Thymus (tissue), 11 donors: ENCODE data around the gene IPO4. TPM values are rescaled to one million over a fixed set of nuclear protein-coding genes. Genes with fewer than 3 reads are reported as not detected.
"Not testable (repeated sequence)": the region's sequence is repeated elsewhere in the genome, so short reads cannot be mapped to it uniquely, and the experiment has no call there.

Experiments
- DNase-seq, 9 donors: peaks; one replicate each; pipeline ENCODE4 v3.0.0-alpha.2; 2013; ENCODE audit warnings: low spot score in 9 of 9, low read depth in 6 of 9, missing footprints in 1 of 9
- H3K27ac ChIP-seq, 2 donors: one replicate each; pipeline ENCODE4 v1.5.1; 2013; ENCODE audit warnings: control low read depth in 1 of 2, low read depth in 1 of 2, low read length in 1 of 2, mild to moderate bottlenecking in 1 of 2, moderate library complexity in 1 of 2
- H3K27me3 ChIP-seq, 2 donors: one replicate each; pipeline ENCODE4 v1.5.1; 2013; ENCODE audit warnings: low read length in 1 of 2; ENCODE audit not compliant: control insufficient read depth in 2 of 2, insufficient read depth in 1 of 2
- H3K36me3 ChIP-seq, 2 donors: one replicate each; pipeline ENCODE4 v1.5.1; 2013; ENCODE audit warnings: low read length in 1 of 2, mild to moderate bottlenecking in 1 of 2, moderate library complexity in 1 of 2; ENCODE audit not compliant: control insufficient read depth in 2 of 2, insufficient read depth in 2 of 2
- H3K4me1 ChIP-seq, 2 donors: one replicate each; pipeline ENCODE4 v1.5.1; 2013; ENCODE audit warnings: low read length in 2 of 2; ENCODE audit not compliant: control insufficient read depth in 2 of 2, insufficient read depth in 2 of 2
- H3K4me3 ChIP-seq, 2 donors: one replicate each; pipeline ENCODE4 v1.5.1; 2013; ENCODE audit warnings: low read length in 2 of 2, control low read depth in 1 of 2, mild to moderate bottlenecking in 1 of 2
- H3K9me3 ChIP-seq, 2 donors: one replicate each; pipeline ENCODE4 v1.5.1; 2013; ENCODE audit warnings: low read length in 1 of 2, mild to moderate bottlenecking in 1 of 2; ENCODE audit not compliant: control insufficient read depth in 2 of 2, insufficient read depth in 1 of 2
- WGBS: extraction: QIAGEN DNeasy Blood & Tissue Kit; methylation state at CpG from one replicate; pipeline ENCODE4 v1.1.7; 2013; 5-methylcytosine and 5-hydroxymethylcytosine counted together
- polyA plus RNA-seq: library from polyadenylated mRNA; stranded (reverse); fragments of 200-250 nt; gene quantifications from one replicate; pipeline ENCODE4 v1.2.3, GENCODE V29; 2013
- total RNA-seq: library from RNA; stranded (reverse); fragments of 120-200 nt; gene quantifications from one replicate; pipeline ENCODE4 v1.2.4, GENCODE V29; 2013
- donor health status: healthy.

Gene IPO4
- total and polyA plus RNA-seq, 2 donors, result 12.1 to 19.3 TPM

DNA sequence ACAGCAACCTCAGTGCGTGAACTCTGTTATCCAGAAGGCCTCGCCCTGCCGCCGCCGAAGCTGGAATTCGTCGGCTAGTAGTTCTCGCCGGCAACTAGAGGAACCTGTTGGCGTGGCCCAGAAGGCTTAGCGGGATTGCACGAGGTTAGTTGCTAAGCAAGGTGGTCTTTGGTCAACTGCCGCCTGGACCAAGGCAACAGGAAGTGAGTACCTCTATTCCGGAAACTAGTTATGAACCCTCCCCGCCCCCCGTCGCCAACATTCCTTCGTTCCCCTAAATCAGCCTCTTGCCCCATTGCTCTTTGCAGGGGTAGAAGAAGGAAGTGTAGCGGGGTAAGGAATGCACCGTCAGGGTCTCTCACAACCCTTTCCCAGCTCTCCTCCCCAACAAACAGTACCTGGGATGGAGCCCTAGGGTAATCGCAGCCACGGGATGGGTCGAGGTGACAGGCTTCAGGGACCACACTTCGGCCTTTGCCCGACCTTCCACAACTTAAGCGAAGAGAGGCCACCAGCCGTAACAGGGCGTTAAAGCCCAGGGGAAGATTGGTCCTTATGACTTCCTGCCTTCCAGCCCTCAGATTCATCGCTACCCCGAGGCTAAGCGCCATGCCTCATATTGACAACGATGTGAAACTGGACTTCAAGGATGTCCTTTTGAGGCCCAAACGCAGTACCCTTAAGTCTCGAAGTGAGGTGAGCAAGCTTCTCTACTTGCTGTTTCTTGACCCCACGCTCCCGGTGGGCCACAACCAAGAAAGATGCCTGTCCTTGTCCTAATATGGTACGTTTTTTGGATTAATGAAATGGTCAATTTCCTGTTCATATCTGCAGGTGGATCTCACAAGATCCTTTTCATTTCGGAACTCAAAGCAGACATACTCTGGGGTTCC is 44.3 kb upstream of the IPO4 start, which contains the start of gene GMPR2:
GMPR2 (plus strand) TSS at position 285 of the 893 bp plus-strand sequence; CDS start at position 610, 325 bp downstream.
- Histone ChIP-seq H3K27ac (peak within 1 kb of the TSS; percentile 91 to 96), H3K36me3 (peaks cover 25 to 35% of the 10 kb centered on the region in 2 donors), H3K4me1 (peaks cover 14 to 22% of the 10 kb centered on the region in 2 donors), H3K27me3 (no peaks in the 10 kb centered on the region), H3K9me3 (peaks cover 0 to 4% of the 10 kb centered on the region in 2 donors), H3K4me3 (peak within 1 kb of the TSS; percentile 66 to 77)
- DNase-seq, result peak in 1 of 9 donors; percentile 51
- 4% methylated on average over 38 of the region's 38 CpGs for WGBS

DNA sequence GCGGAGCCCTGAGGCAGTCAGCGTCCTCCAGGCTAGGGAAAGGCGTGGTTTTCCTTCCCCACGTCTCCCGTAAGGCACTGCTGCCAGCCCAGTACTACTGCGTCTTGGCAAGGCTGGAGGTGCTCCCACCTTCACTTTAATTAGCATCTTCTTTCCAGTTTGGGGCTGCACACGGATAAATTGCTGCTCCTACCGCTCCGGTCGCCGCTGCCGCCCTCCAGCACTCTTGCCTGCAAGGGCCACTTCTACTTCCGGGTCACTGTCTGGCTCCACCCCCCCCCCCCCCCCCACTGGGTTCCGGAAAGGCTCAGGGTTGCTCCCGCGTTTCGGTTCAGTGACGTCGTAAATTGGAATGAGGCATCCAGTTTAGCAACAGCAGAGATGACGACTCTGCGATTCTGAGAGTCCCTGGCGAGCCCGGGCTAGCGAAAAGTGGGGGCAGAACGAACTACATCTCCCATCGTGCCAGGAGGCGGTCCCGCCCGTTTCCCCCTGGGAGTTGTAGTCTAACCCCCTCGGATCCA is 43.6 kb upstream of the IPO4 start, which contains the start of gene NEDD8:
NEDD8 (minus strand) TSS at position 247 of the 524 bp plus-strand sequence; CDS start at position 147, 100 bp downstream.
- Histone ChIP-seq H3K27ac (peak within 1 kb of the TSS; percentile 91 to 96), H3K27me3 (no peaks in the 10 kb centered on the region), H3K36me3 (peaks cover 18 to 28% of the 10 kb centered on the region in 2 donors), H3K9me3 (peaks cover 0 to 4% of the 10 kb centered on the region in 2 donors), H3K4me1 (peaks cover 14 to 22% of the 10 kb centered on the region in 2 donors), H3K4me3 (peak within 1 kb of the TSS; percentile 66 to 77)
- WGBS, result under 1% methylated on average over 30 of the region's 30 CpGs
- DNase-seq, result peak; percentile 81 to 96 (median 89)

DNA sequence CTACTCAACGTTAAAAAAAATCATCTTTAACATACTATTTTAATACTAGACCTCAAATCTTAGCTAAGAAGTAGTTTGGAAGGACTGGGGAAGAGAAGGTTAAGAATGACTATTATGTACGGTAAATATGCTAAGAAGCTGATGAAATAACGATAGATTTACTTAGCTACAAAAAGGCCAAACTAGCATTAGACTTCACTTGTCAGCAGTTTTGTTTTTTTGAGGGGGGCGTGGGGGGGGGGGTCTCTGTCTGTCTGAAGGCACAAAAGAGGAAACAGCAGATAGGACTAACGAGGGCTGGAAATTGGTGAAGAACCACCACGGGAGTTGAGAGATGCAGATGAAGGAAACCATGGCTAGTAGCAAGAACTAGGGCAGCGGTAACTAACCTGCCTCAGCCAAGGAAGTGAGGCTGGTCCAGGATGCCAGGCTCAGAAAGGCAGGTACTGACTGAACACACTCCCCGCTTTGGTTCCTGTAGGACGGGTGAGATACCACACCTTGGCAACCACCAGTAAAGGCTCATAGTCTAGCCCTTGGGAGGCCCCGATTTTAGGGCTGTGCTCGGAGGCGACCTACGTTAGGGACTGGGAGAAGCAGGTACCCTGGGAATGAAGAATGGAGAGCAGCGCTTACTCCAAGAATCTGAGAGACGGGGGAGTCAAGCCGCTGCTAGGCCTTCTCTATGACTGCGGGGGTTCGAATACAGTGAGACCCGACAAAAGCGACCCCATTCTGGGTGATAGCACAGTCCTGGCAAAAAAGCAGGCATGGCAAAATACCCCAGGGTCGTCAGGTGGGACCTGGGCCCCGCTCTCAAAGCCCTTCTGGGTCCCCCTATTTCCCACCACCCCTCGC is 42.9 kb upstream of the IPO4 start:
- no peaks in the 10 kb centered on the region for H3K27me3 ChIP-seq
- H3K4me1 ChIP-seq, result peaks cover 14 to 22% of the 10 kb centered on the region in 2 donors
- DNase-seq, result no peak
- H3K4me3 ChIP-seq, result peak overlapping the region; percentile 66 to 77
- WGBS, result 17% methylated on average over 23 of the region's 23 CpGs
- H3K9me3 ChIP-seq, result peaks cover 0 to 4% of the 10 kb centered on the region in 2 donors
- peaks cover 11 to 21% of the 10 kb centered on the region in 2 donors for H3K36me3 ChIP-seq
- peak overlapping the region; percentile 91 to 96 for H3K27ac ChIP-seq

DNA sequence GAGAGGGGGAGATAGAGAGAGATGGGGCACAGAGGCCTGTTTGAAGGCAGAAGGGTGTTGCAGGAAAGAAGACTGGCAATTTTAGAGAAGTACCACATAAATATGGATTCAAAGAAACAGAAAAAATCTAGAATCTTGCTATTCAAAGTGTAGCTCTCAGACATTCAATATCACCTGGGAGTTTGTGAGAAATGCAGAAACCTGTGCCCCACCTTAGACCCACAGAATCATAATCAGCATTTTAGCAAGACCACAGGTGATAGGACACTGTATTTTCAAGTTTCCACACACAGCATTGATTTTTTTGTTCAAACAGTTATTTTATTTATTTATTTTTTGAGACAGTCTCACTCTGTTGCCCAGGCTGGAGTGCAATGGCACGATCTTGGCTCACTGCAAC is 40.3 kb upstream of the IPO4 start:
- no peak for DNase-seq
- no peaks in the 10 kb centered on the region for H3K27me3 ChIP-seq
- H3K27ac ChIP-seq, result no peak overlapping the region
- WGBS, result 63% methylated on average over 1 of the region's 1 CpG
- no peak overlapping the region for H3K4me3 ChIP-seq
- H3K9me3 ChIP-seq, result peaks cover 0 to 4% of the 10 kb centered on the region in 2 donors
- peaks cover 14 to 22% of the 10 kb centered on the region in 2 donors for H3K4me1 ChIP-seq
- H3K36me3 ChIP-seq, result peaks cover 3 to 6% of the 10 kb centered on the region in 2 donors

DNA sequence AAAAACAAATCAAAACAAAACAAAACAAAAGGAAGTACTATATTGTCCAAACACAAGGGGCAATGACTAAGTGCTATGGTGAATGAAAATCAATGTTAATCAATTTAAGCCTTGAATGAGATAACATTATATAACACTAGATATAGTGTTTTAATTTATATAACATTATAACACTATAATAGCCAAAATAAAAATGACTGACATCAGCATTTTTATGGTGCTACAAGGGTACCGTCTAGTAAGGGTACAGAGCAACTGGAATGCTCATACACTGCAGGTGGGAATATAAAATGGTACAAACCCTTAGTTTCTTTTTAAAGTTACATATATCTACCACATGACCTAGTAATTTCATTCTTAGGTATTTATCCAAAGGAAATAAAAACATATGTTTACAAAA is 37.9 kb upstream of the IPO4 start:
- Histone ChIP-seq H3K9me3 (peaks cover 0 to 1% of the 10 kb centered on the region in 2 donors), H3K4me1 (peaks cover 6 to 7% of the 10 kb centered on the region in 2 donors), H3K27me3 (no peaks in the 10 kb centered on the region), H3K4me3 (no peak overlapping the region), H3K36me3 (peaks cover 3 to 6% of the 10 kb centered on the region in 2 donors), H3K27ac (no peak overlapping the region)
- WGBS, result 100% methylated on average over 1 of the region's 1 CpG
- no peak for DNase-seq

DNA sequence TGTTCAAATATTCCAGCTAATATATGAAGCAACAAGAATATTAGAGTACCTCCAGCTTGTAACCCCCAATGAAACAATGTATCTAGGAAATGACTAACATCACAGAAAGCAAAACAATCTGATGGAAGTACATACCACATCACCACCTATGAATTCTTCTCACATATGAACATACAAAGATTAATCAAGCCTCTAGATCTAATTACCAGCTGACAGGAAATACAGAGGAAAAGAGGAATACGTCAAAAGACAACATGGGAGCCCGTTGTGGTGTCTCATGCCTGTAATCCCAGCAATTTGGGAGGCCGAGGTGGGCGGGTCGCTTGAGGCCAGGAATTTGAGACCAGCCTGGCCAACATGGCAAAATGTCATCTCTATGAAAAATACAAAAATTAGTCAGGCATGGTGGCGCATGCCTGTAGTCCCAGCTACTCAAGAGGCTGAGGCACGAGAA is 36.0 kb upstream of the IPO4 start:
- Histone ChIP-seq H3K4me1 (no peaks in the 10 kb centered on the region), H3K9me3 (no peaks in the 10 kb centered on the region), H3K36me3 (peaks cover 3 to 6% of the 10 kb centered on the region in 2 donors), H3K27ac (no peak overlapping the region), H3K27me3 (no peaks in the 10 kb centered on the region), H3K4me3 (no peak overlapping the region)
- 95% methylated on average over 7 of the region's 7 CpGs for WGBS
- no peak for DNase-seq

DNA sequence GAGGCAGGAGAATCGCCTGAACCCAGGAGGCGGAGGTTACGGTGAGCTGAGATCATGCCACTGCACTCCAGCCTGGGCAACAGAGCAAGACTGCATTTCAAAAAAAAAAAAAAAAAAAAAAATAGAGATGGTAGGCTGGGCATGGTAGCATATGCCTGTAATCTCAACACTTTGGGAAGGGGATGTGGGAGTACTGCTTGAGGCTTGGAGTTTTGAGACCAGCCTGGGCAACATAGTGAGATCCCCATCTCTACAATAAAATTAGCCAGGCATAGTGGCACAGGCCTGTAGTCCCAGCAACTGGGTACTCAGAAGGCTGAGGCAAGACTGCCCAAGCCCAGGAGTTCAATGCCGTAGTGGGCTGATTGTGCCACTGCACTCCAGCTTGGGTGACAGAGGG is 34.4 kb upstream of the IPO4 start:
- DNase-seq, H3K4me1 ChIP-seq, H3K4me3 ChIP-seq, H3K9me3 ChIP-seq, H3K27ac ChIP-seq, H3K27me3 ChIP-seq, H3K36me3 ChIP-seq: not testable (repeated sequence)
- WGBS, result 97% methylated on average over 4 of the region's 4 CpGs

DNA sequence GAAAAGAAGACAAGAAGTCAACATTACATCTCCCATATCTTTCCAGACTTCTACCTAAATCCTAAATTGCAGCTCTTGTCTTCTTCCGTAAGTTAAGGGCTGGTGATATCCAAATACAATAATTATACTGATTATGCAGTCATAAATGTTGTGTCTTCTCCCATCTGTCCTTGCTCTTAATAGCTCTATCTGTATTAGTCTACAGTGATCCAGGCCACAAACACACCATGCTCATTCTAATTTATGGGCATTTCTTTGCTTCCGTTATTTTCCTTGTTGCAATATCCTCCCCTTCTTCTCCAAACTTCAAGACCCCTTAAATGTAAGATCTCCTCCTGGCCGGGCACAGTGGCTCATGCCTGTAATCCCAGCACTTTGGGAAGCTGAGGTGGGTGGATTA is 30.9 kb upstream of the IPO4 start:
- WGBS, result 65% methylated on average over 3 of the region's 3 CpGs

More for the DNA sequence above, 30.9 kb upstream of the IPO4 start:
- no peaks in the 10 kb centered on the region for H3K9me3 ChIP-seq
- no peak for DNase-seq
- no peaks in the 10 kb centered on the region for H3K27me3 ChIP-seq
- H3K4me3 ChIP-seq, result no peak overlapping the region
- peaks cover 2 to 12% of the 10 kb centered on the region in 2 donors for H3K4me1 ChIP-seq
- peaks cover 7 to 14% of the 10 kb centered on the region in 2 donors for H3K36me3 ChIP-seq
- no peak overlapping the region for H3K27ac ChIP-seq
